Measurements from ENCODE around the gene FKBP5. TPM values are rescaled to one million over a fixed set of nuclear protein-coding genes. Genes with fewer than 3 reads are reported as not detected.

The FKBP5 gene
- total and polyA plus RNA-seq, 10 of the 15 experiments (the other 5 are each of a cell fraction or from before 2014, with no cell fraction given) = 29.0 to 123 (median 62.3) TPM

GRCh38 chr6:35650015-35650414 is 38.7 kb downstream of the FKBP5 start (continued):
- TF ChIP-seq PKNOX1 (IDR thresholded peaks at IDR 0.05) (no peak), PBX3 (IDR thresholded peaks at IDR 0.05; ENCODE audit: insufficient replicate concordance, low read depth, low read length) (no peak), MYC (IDR thresholded peaks at IDR 0.05; ENCODE audit: insufficient read depth, insufficient read length, insufficient replicate concordance, low read length, severe bottlenecking) (no peak), TCF7 (IDR thresholded peaks at IDR 0.05; ENCODE audit: borderline replicate concordance) (no peak), SMC3 (IDR thresholded peaks at IDR 0.05; ENCODE audit: borderline replicate concordance, low read length) (no peak), LARP7 (IDR thresholded peaks at IDR 0.05) (no peak), NRF1 (conservative IDR thresholded peaks at IDR 0.05; ENCODE audit: low read depth, low read length) (no peak), HCFC1 (IDR thresholded peaks at IDR 0.05; ENCODE audit: low read length) (no peak), CEBPZ (IDR thresholded peaks at IDR 0.05; ENCODE audit: low read depth, low read length) (no peak), KLF5 (IDR thresholded peaks at IDR 0.05; ENCODE audit: partially characterized antibody) (no peak), IRF3 (IDR thresholded peaks at IDR 0.05) (no peak), CREB1 (IDR thresholded peaks at IDR 0.05; ENCODE audit: low read depth) (no peak), RELB (IDR thresholded peaks at IDR 0.05; ENCODE audit: low read depth) (no peak)

Data from GM12878 (cell line).